CD4-positive, CD25-positive, alpha-beta regulatory T cell (primary cell): ENCODE measurements around the gene SMCP. TPM values are rescaled to one million over a fixed set of nuclear protein-coding genes. Genes with fewer than 3 reads are reported as not detected.

ENCODE experiments used
- ATAC-seq, 2 donors: fragments of 150-1000 bp; cut with Tn5 transposase; one replicate each; pipeline ENCODE4 v1.10.0; 2021; ENCODE audit warnings: low read depth in 2 of 2, moderate number of reproducible peaks in 2 of 2, moderate library complexity in 1 of 2
- DNase-seq, 3 donors: peaks; one replicate each; pipeline versions ENCODE4 v3.0.0 to v3.0.0-alpha.2; 2012 to 2022; ENCODE audit warnings: mixed read lengths in 1 of 3
- H3K27ac ChIP-seq: one replicate; pipeline ENCODE4 v1.7.0; 2013; ENCODE audit warnings: mild to moderate bottlenecking, low read length; ENCODE audit not compliant: insufficient read depth, poor library complexity, severe bottlenecking
- H3K27me3 ChIP-seq: one replicate; pipeline ENCODE4 v1.7.0; 2013; ENCODE audit warnings: low read length; ENCODE audit not compliant: control insufficient read depth, insufficient read depth
- H3K36me3 ChIP-seq: one replicate; pipeline ENCODE4 v1.7.0; 2013; ENCODE audit warnings: mild to moderate bottlenecking, low read length, moderate library complexity; ENCODE audit not compliant: control insufficient read depth, insufficient read depth
- H3K4me1 ChIP-seq: 2 replicates; pipeline ENCODE4 v1.7.0; 2013; ENCODE audit warnings: mild to moderate bottlenecking, low read length; ENCODE audit not compliant: insufficient read depth, control insufficient read depth, poor library complexity, severe bottlenecking
- H3K4me3 ChIP-seq: one replicate; pipeline ENCODE4 v1.7.0; 2013; ENCODE audit warnings: low read depth, mild to moderate bottlenecking, low read length, moderate library complexity
- H3K9me3 ChIP-seq, 2 experiments: 1 replicate in 1 of 2; 2 replicates in 1 of 2; pipeline ENCODE4 v1.7.0; 2013; ENCODE audit warnings: low read length in 2 of 2, mild to moderate bottlenecking in 1 of 2, moderate library complexity in 1 of 2; ENCODE audit not compliant: control insufficient read depth in 2 of 2
- H3K27ac Mint-ChIP-seq, 3 donors: one replicate each; pipeline ENCODE4 v1.8.0; 2020 to 2022; ENCODE audit warnings: mild to moderate bottlenecking in 3 of 3, mixed read lengths in 3 of 3, moderate library complexity in 2 of 3
- H3K27me3 Mint-ChIP-seq: one replicate; pipeline ENCODE4 v1.8.0; 2022; ENCODE audit warnings: mild to moderate bottlenecking, mixed read lengths
- H3K36me3 Mint-ChIP-seq: one replicate; pipeline ENCODE4 v1.8.0; 2020; ENCODE audit warnings: mixed read lengths
- H3K4me1 Mint-ChIP-seq, 4 donors: one replicate each; pipeline ENCODE4 v1.8.0; 2020 to 2022; ENCODE audit warnings: mixed read lengths in 4 of 4, mild to moderate bottlenecking in 1 of 4
- H3K4me3 Mint-ChIP-seq, 4 donors: one replicate each; pipeline ENCODE4 v1.8.0; 2020 to 2022; ENCODE audit warnings: mild to moderate bottlenecking in 4 of 4, mixed read lengths in 4 of 4, moderate library complexity in 3 of 4
- H3K9me3 Mint-ChIP-seq, 7 donors: one replicate each; pipeline ENCODE4 v1.8.0; 2020 to 2022; ENCODE audit warnings: mixed read lengths in 7 of 7, mild to moderate bottlenecking in 3 of 7, moderate library complexity in 2 of 7
- polyA plus RNA-seq, 4 donors: library from polyadenylated mRNA; unstranded; fragments of 300-500 nt; fragmentation: Illumina TruSeq; gene quantifications; one replicate each; pipeline ENCODE4 v1.2.3, GENCODE V29; 2021
- total RNA-seq: library from RNA; stranded (reverse); gene quantifications from one replicate; pipeline ENCODE4 v1.2.3, GENCODE V29; 2022

SMCP gene
- total and polyA plus RNA-seq, 5 donors from 2014 or later, result not detected

DNA sequence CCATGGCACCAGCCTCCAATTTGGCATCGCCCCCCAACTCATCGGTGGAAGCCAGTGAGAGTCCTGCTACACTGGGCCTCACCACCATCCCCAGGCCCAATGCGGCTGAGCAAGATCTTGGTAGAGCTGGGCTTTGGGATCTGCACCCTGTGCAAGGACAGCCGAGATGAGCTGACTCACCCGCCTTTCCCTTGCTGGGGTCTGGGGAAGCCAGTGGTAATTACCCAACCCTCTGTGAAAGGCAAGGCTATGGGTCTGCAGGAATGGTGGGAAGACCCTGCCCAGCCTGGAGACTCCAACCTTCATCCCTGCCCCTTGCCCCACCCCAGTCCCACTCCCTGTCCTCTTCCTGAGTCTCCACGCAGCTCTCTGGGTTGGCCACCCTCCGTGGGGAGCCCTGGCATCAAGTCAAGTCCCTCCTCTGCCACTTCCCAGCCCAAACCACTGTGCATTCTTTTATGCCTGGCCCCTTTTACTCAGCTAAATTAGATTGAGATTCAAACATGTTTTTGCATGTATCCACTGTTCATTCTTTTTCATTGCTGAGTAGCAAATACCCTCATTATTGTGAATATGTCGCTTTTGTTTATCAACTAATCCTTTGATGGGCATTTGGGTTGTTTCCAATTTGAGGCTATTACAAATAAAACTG, 8.8 kb downstream of the SMCP start:
- Histone ChIP-seq H3K27me3 (peaks cover 7% of the 10 kb centered on the region), H3K27ac (no peak overlapping the region), H3K4me1 (no peaks in the 10 kb centered on the region), H3K9me3 (no peaks in the 10 kb centered on the region), H3K36me3 (no peaks in the 10 kb centered on the region), H3K4me3 (no peak overlapping the region)
- peaks cover 11% of the 10 kb centered on the region for H3K27me3 Mint-ChIP-seq
- no peaks in the 10 kb centered on the region for H3K36me3 Mint-ChIP-seq
- no peak for DNase-seq
- H3K27ac Mint-ChIP-seq, result no peak overlapping the region
- H3K9me3 Mint-ChIP-seq, result peaks cover 0 to 4% (median 0%) of the 10 kb centered on the region in 7 donors
- H3K4me1 Mint-ChIP-seq, result no peaks in the 10 kb centered on the region
- no peak for ATAC-seq
- no peak overlapping the region for H3K4me3 Mint-ChIP-seq

DNA sequence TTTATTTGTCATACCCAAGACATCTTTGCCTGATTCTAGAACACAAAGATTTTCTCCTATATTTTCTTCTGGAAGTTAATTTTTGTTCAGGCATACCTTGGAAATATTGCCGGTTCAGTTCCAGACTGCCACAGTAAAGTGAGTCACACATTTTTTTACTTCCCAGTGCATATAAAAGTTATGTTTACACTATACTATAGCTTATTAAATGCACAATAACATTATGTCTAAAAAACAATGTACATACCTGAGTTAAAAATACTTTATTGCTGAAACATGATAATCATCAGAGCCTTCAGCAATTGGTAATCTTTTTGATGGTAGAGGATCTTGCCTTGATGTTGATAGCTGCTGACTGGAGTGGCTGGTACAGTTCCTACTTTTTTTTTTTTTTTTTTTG, 10.0 kb downstream of the SMCP start:
- Mint-ChIP-seq H3K36me3 (no peaks in the 10 kb centered on the region), H3K9me3 (peaks cover 0 to 4% (median 0%) of the 10 kb centered on the region in 7 donors), H3K27ac (no peak overlapping the region), H3K27me3 (peaks cover 11% of the 10 kb centered on the region), H3K4me1 (no peaks in the 10 kb centered on the region), H3K4me3 (no peak overlapping the region)
- Histone ChIP-seq H3K36me3 (no peaks in the 10 kb centered on the region), H3K4me1 (no peaks in the 10 kb centered on the region), H3K4me3 (no peak overlapping the region), H3K27me3 (peaks cover 7% of the 10 kb centered on the region), H3K9me3 (no peaks in the 10 kb centered on the region), H3K27ac (no peak overlapping the region)
- DNase-seq (no peak), ATAC-seq (no peak)

DNA sequence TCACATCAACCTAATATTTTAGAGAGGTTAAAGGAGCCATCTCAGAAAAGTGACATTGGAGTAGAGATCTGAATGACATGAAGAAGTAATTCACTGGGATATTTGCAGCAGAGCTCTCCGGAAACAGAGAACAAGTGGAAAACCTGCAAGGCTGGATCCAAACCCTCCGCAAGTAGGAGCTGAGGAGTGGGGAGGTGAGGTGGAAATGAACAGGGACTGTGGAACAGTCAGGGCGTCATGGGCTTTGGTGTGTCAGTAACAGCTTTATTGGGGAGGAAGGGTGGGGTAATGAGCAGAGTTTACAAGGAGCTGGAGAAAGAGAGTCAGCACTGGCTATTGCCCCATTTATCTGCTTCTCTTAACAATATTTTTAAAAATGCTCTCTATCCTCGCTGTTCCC, 20.9 kb downstream of the SMCP start:
- Mint-ChIP-seq H3K4me3 (no peak overlapping the region), H3K9me3 (peaks cover 0 to 11% (median 1%) of the 10 kb centered on the region in 7 donors), H3K27me3 (peaks cover 20% of the 10 kb centered on the region), H3K27ac (no peak overlapping the region), H3K4me1 (no peaks in the 10 kb centered on the region), H3K36me3 (no peaks in the 10 kb centered on the region)
- DNase-seq (no peak), ATAC-seq (no peak)
- no peak overlapping the region for H3K4me3 ChIP-seq
- H3K27ac ChIP-seq, result no peak overlapping the region
- H3K9me3 ChIP-seq, result no peaks in the 10 kb centered on the region
- H3K36me3 ChIP-seq, result no peaks in the 10 kb centered on the region
- no peaks in the 10 kb centered on the region for H3K4me1 ChIP-seq
- peaks cover 6% of the 10 kb centered on the region for H3K27me3 ChIP-seq

DNA sequence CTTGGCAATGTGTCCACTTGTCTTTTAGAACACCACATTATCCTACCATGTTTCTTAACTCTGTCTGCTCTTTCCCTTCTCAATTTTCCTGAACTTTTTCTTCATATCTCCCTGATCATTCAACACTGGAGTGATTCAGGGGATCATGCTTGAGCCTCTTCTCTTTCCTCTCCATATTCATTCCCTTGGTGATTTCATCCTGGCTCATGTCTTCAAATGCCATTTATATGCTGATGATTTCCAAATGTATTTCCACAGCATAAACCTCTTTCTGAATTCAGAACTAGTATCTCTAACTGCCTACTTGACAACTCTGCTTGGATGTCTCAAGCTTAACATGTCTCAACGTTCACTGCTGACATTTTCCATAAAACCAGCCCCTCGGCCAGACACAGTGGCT, 21.8 kb downstream of the SMCP start:
- DNase-seq (no peak), ATAC-seq (no peak)
- H3K4me1 Mint-ChIP-seq, result no peaks in the 10 kb centered on the region
- no peak overlapping the region for H3K4me3 ChIP-seq
- H3K27ac ChIP-seq, result no peak overlapping the region
- H3K9me3 Mint-ChIP-seq, result peaks cover 0 to 8% (median 0%) of the 10 kb centered on the region in 7 donors
- H3K36me3 ChIP-seq, result no peaks in the 10 kb centered on the region
- no peaks in the 10 kb centered on the region for H3K36me3 Mint-ChIP-seq
- no peak overlapping the region for H3K4me3 Mint-ChIP-seq
- H3K27ac Mint-ChIP-seq, result no peak overlapping the region
- H3K27me3 ChIP-seq, result peaks cover 8% of the 10 kb centered on the region
- H3K4me1 ChIP-seq, result no peaks in the 10 kb centered on the region
- peaks cover 16% of the 10 kb centered on the region for H3K27me3 Mint-ChIP-seq
- no peaks in the 10 kb centered on the region for H3K9me3 ChIP-seq

DNA sequence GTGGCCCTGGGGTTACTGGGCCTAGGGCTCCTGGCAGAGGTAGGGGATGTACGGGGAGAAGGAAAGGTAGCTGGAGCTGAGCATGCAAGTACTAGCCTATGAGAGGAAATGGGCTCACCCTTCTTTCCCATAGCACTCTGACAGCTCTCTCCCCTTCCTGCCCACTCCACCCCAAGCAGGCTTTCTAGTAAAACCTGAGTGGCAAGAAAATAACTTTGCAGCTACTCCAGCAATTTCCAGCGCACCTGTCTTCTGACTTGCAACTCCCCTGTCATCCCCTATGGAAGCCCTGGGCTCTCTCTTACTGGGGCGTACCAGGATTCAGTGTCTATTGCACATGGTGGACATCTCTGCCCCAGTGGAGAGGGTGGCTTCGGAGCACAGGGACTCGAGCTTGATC, 23.5 kb downstream of the SMCP start:
- no peak overlapping the region for H3K27ac Mint-ChIP-seq
- ATAC-seq (no peak), DNase-seq (no peak)
- H3K4me1 ChIP-seq, result no peaks in the 10 kb centered on the region
- no peaks in the 10 kb centered on the region for H3K9me3 ChIP-seq
- no peak overlapping the region for H3K4me3 Mint-ChIP-seq
- H3K27me3 ChIP-seq, result peaks cover 7% of the 10 kb centered on the region
- H3K9me3 Mint-ChIP-seq, result peaks cover 0 to 10% (median 0%) of the 10 kb centered on the region in 7 donors
- no peaks in the 10 kb centered on the region for H3K36me3 Mint-ChIP-seq
- no peak overlapping the region for H3K27ac ChIP-seq
- H3K27me3 Mint-ChIP-seq, result peaks cover 7% of the 10 kb centered on the region
- no peaks in the 10 kb centered on the region for H3K36me3 ChIP-seq
- no peak overlapping the region for H3K4me3 ChIP-seq
- H3K4me1 Mint-ChIP-seq, result no peaks in the 10 kb centered on the region

DNA sequence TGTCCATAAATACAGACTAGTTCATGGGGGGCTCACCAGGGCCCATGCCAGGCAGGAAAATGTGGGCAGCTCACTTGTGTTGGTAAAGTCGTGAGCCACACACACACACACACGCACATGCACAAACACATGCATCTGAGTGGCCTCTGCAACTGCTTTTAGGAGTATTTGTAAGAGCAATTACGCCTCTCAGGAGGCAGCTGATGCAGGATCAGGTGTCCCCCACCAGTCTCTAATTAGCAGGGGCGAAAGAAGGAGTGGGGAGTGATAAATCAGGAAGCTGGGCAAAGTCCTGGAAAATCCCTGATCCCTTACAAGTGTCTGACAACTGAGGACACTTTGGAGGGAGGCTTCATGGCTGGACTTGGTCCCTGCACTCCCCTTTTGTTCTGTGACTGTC, 24.5 kb downstream of the SMCP start:
- DNase-seq (no peak), ATAC-seq (no peak)
- Mint-ChIP-seq H3K27ac (no peak overlapping the region), H3K4me3 (no peak overlapping the region), H3K9me3 (peaks cover 0 to 7% (median 0%) of the 10 kb centered on the region in 7 donors), H3K27me3 (peaks cover 12% of the 10 kb centered on the region), H3K4me1 (no peaks in the 10 kb centered on the region), H3K36me3 (no peaks in the 10 kb centered on the region)
- no peaks in the 10 kb centered on the region for H3K4me1 ChIP-seq
- no peak overlapping the region for H3K27ac ChIP-seq
- no peak overlapping the region for H3K4me3 ChIP-seq
- H3K36me3 ChIP-seq, result no peaks in the 10 kb centered on the region
- H3K27me3 ChIP-seq, result peaks cover 6% of the 10 kb centered on the region
- no peaks in the 10 kb centered on the region for H3K9me3 ChIP-seq

DNA sequence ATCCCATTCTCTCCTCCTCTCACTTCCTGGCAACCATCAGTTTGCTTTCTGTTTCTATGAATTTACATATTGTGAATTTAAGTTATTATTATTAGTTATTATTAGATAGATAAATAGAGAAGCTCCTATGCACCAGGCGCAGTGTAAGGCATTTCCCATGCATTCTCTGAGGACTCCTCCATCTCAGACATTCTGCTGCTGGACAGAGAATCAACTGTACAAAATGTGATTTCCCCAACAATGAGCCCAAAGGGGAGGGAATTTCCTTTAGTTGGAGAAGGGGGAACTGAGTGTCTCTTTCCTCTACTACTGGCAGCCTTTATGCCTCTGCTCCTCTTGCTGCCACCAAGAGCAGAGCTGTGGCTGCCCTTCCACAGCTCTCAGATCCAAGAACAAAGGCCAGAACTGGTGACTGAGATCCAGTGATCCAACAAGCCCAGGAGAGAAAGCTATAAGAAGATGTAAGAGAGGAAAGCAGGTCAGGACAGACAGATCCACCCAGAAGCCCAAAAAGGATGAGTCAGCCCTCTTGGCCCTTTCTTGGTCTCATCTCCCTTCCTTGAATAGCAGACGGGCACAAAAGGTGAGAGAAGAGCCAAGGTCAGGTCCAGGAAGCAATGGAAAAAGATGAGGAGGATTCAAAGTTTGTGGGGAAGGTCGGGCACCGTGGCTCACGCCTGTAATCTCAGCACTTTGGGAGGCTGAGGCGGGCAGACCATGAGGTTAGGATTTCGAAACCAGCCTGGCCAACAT, 26.7 kb downstream of the SMCP start:
- no peaks in the 10 kb centered on the region for H3K4me1 ChIP-seq
- peaks cover 6% of the 10 kb centered on the region for H3K27me3 ChIP-seq
- no peak for DNase-seq
- no peak overlapping the region for H3K27ac Mint-ChIP-seq
- H3K4me1 Mint-ChIP-seq, result no peaks in the 10 kb centered on the region
- no peak overlapping the region for H3K27ac ChIP-seq
- H3K36me3 Mint-ChIP-seq, result no peaks in the 10 kb centered on the region
- ATAC-seq, result no peak
- peaks cover 0 to 4% (median 0%) of the 10 kb centered on the region in 7 donors for H3K9me3 Mint-ChIP-seq
- no peaks in the 10 kb centered on the region for H3K9me3 ChIP-seq
- H3K27me3 Mint-ChIP-seq, result peaks cover 16% of the 10 kb centered on the region
- H3K4me3 ChIP-seq, result no peak overlapping the region
- no peak overlapping the region for H3K4me3 Mint-ChIP-seq
- H3K36me3 ChIP-seq, result no peaks in the 10 kb centered on the region
